Ishikawa (cell line): Measurements from ENCODE around the gene C1orf210.

Source experiments
- CEBPB ChIP-seq: IDR thresholded peaks from 2 replicates; pipeline ENCODE4 v1.6.1; 2012
- CREB1 ChIP-seq: IDR thresholded peaks from 2 replicates; pipeline ENCODE4 v1.6.1; 2012; ENCODE audit warnings: low read depth
- EGR1 ChIP-seq: IDR thresholded peaks from 2 replicates; pipeline ENCODE4 v1.6.1; 2012
- EP300 ChIP-seq: IDR thresholded peaks from 2 replicates; pipeline ENCODE4 v1.6.1; 2012; ENCODE audit warnings: borderline replicate concordance
- RAD21 ChIP-seq: IDR thresholded peaks from 2 replicates; pipeline ENCODE4 v1.6.1; 2012; ENCODE audit warnings: low read depth
- TAF1 ChIP-seq: IDR thresholded peaks from 2 replicates; pipeline ENCODE4 v1.6.1; 2012; ENCODE audit warnings: low read depth, mild to moderate bottlenecking
- TEAD4 ChIP-seq: IDR thresholded peaks from 2 replicates; pipeline ENCODE4 v1.6.1; 2012
- TF ChIP-seq, protein P1 (sequence below): IDR thresholded peaks from 2 replicates; pipeline ENCODE4 v1.6.1; 2012; ENCODE audit warnings: low read depth, mild to moderate bottlenecking
- TF ChIP-seq, protein P2 (sequence below): IDR thresholded peaks from 2 replicates; pipeline ENCODE4 v1.6.1; 2012
- TF ChIP-seq, protein P3 (sequence below): IDR thresholded peaks from 2 replicates; pipeline ENCODE4 v1.6.1; 2012

DNA sequence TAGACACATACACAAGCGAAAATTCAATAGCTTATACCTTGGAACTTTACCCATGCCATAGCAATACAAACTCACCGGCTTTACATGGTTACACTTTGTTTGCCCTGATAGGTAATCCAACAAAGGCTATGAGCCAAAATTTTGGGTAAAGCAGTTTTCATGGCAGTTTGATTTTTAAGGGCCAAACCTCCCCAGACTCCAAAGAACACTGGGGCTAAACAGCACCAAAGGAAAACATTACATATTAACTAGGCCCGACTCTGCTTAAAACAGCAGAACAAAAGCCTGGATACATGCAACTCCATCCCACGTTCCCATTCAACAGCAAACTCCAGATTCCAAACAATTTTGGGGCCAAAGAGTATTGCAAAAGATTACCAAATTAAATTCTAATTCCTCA lies 19.9 kb downstream of the C1orf210 start:
- TF ChIP-seq CREB1: no peak
- TF ChIP-seq, protein P1, sequence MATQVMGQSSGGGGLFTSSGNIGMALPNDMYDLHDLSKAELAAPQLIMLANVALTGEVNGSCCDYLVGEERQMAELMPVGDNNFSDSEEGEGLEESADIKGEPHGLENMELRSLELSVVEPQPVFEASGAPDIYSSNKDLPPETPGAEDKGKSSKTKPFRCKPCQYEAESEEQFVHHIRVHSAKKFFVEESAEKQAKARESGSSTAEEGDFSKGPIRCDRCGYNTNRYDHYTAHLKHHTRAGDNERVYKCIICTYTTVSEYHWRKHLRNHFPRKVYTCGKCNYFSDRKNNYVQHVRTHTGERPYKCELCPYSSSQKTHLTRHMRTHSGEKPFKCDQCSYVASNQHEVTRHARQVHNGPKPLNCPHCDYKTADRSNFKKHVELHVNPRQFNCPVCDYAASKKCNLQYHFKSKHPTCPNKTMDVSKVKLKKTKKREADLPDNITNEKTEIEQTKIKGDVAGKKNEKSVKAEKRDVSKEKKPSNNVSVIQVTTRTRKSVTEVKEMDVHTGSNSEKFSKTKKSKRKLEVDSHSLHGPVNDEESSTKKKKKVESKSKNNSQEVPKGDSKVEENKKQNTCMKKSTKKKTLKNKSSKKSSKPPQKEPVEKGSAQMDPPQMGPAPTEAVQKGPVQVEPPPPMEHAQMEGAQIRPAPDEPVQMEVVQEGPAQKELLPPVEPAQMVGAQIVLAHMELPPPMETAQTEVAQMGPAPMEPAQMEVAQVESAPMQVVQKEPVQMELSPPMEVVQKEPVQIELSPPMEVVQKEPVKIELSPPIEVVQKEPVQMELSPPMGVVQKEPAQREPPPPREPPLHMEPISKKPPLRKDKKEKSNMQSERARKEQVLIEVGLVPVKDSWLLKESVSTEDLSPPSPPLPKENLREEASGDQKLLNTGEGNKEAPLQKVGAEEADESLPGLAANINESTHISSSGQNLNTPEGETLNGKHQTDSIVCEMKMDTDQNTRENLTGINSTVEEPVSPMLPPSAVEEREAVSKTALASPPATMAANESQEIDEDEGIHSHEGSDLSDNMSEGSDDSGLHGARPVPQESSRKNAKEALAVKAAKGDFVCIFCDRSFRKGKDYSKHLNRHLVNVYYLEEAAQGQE: no peak
- no peak for TF ChIP-seq EP300
- TF ChIP-seq RAD21: no peak
- no peak for TF ChIP-seq EGR1
- no peak for TF ChIP-seq TEAD4
- TF ChIP-seq, protein P2, sequence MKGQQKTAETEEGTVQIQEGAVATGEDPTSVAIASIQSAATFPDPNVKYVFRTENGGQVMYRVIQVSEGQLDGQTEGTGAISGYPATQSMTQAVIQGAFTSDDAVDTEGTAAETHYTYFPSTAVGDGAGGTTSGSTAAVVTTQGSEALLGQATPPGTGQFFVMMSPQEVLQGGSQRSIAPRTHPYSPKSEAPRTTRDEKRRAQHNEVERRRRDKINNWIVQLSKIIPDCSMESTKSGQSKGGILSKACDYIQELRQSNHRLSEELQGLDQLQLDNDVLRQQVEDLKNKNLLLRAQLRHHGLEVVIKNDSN: no peak
- TF ChIP-seq, protein P3, sequence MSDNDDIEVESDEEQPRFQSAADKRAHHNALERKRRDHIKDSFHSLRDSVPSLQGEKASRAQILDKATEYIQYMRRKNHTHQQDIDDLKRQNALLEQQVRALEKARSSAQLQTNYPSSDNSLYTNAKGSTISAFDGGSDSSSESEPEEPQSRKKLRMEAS: no peak
- no peak for TF ChIP-seq CEBPB
- TF ChIP-seq TAF1: no peak
